Glomerular visceral epithelial cell (primary cell): ENCODE measurements around the gene RECK.
A peak's percentile ranks its signal among the peaks of the same experiment; 100 is the strongest.
"Not testable (repeated sequence)": the region's sequence is repeated elsewhere in the genome, so short reads cannot be mapped to it uniquely, and the experiment has no call there.

Experiments
- DNase-seq: peaks from one replicate; pipeline ENCODE4 v3.0.0-alpha.2; 2016; ENCODE audit errors: extremely low spot score

Gene RECK

GRCh38 chr9:36118201-36118600 is 81.5 kb downstream of the RECK start:
- DNase-seq: no peak

DNA sequence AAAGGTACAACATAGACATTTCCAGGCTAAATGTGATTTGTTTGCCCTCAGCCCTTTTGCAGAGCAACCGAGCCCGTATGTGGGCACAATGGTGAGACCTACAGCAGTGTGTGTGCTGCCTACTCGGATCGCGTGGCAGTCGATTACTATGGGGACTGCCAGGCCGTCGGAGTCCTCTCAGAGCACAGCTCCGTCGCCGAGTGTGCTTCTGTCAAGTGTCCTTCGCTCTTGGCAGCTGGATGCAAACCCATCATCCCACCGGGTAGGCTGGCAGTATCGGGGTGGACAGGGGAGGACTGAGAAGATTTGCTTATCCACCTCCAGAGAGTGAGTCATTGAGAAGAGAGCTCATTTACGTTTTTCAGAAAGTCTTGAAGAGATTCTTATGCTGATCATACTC is 82.0 kb downstream of the RECK start:
- DNase-seq: no peak

GRCh38 chr9:36119476-36119875 is 82.8 kb downstream of the RECK start:
- no peak for DNase-seq

DNA sequence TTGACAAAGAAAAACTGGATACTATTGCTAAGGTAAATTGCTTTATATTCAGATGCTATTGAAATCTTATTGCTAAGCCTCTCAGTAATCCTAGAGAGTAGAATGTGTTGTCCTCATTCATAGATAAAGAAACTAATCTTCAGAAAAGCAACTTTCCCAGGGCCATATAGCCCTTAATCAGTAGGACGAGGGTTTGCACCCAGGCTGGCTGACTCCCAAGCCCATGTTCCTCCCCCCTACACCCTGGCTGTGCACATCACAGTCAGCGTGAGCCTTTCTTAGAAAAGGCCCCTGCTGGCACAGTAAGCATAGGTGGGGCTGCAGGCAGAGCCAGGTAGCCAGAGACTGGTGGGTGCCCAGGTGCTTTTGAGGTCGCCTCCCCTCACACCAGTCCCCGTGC is 84.0 kb downstream of the RECK start:
- no peak for DNase-seq

GRCh38 chr9:36121971-36122370 is 85.3 kb downstream of the RECK start:
- no peak for DNase-seq

GRCh38 chr9:36123515-36123914 is 86.8 kb downstream of the RECK start:
- DNase-seq: no peak

DNA sequence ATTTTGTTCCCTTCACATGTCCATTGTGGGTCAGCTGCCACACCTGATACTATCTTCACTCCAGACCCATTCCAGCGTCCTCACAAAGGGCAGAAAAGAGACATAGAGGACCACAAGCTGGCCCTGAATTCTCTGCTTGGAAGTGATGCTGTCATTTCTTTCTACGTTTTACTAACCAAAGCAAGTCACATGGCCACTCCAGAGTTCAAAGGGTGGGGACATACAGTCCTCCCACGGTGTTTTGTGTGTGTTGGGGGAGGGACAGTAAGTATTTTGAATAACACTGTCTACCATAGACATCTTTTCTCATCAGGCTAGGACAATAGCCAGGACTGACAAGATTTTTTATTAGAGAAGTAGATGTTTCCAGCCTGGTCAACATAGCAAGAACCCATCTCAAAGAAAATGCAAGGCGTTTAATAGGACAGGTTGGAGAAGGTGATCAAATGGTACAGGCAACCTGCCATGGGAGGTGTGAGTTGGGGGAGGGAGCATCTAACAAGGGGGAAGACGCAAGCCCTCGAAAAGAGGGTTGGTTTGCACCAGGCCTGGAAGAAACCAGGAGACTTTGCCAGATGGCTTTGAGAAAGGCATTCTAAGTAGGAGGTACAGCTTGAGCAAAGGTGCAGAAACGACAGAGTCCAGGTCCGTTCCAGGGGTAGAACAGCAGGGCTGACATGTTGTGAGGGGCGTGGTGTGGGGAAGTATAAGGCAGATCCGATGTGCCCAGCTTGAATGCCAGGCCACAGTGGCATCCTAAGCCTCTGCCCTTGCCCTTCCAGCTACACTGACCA is 88.5 kb downstream of the RECK start:
- DNase-seq: no peak

DNA sequence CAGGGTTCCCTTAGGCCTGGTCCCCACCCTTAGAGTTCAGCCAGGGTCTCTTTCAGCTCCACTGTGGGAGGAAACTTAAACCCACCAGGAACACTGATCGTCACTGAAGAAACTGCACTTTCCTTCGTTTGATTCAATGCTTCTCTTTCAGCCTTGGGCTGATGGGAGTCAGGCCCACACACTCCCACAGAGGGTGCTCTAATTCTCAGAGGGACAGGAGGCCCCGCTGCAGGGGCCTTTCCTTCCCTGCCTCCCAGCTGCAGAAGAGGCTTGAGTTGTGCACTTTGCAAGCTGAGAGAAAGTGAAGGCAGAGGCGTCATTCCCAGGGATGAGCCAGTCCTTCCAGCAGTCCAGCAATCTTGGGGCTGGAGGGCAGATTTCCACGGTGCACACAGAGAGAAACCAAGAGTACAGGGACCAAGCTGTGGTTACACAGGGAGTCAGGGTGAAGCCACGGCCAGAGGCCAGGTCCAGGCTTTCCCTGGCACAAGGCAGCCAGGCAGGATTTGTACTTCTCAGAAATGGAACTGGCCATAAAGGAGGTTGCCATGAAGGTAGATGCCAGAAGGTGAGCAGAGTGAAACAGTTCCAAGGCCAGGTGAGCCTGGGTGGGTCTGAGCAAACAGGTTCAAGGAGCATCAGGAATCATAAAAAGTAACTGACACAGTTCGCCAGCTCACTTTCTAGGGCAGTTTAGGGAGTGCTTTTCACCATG is 89.5 kb downstream of the RECK start:
- no peak for DNase-seq

GRCh38 chr9:36127652-36128244 is 91.0 kb downstream of the RECK start:
- DNase-seq: no peak

GRCh38 chr9:36128349-36128748 is 91.6 kb downstream of the RECK start:
- no peak for DNase-seq

- no peak for DNase-seq
These were observed 92.4 kb downstream of the RECK start for GRCh38 chr9:36129139-36129538.

- not testable (repeated sequence) for DNase-seq
These were observed 95.0 kb downstream of the RECK start for GRCh38 chr9:36131666-36132065.

- no peak for DNase-seq
These were observed 95.4 kb downstream of the RECK start for GRCh38 chr9:36132086-36132485.

DNA sequence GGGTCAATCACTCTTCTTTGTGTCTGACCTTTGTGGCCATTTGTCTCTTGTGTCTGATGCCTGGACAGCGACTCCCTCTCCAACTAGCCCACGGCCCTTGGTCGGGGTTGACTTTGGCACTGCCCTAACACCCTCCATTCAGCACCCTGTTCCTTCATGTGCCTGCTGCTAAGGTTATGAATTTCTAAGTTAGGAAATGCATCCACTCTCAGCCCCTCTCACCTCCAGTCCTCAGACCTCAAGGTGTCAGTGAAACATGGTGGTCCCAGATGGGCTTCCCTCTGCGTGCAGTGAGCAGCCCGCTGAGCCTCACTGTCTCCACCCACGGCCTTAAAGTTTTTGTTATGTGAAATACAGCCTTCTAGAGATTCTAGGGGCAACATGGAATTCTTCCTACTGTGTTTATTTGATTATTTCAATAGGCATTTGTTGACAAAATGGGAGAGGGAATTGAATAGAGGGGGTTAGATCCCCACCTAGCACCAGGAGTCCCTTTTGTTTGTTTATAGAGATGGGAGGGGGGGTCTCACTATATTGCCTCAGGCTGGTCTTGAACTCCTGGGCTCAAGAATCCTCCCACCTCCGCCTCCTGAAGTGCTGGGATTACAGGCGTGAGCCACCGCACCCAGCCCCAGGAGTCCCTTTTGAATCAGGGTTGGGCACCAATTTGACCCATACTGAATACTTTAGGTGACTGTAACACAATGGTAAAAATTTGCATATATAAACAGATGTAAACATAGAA is 98.2 kb downstream of the RECK start:
- DNase-seq: no peak

DNA sequence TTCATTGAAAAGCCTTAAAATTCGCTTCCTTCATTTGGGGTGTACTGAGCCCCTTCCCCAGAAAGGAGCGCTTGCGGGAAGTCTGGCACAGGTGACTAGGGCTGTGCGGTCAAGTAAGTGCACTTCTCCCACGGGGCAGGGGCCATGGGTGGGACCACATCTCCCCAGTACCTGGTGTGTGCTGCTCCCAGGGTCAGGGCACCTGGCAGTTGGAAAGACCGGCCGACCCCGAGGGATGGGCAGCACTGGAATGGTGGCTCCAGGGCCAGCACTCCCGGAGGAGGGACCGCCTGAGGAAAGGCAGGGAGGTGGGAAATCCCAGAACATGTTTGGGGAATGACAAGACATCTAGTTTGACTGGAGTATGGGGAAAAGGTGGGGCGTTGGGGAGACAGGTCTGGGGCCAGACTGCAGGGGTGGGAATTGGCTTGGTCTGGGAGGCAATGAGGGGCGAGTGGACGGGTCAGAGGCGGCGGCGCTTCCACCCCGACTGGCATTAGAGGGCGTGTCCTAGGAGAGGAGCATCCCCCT is 99.1 kb downstream of the RECK start:
- DNase-seq: no peak

GRCh38 chr9:36136272-36136893 is 99.7 kb downstream of the RECK start, which contains the start of gene GLIPR2:
Gene GLIPR2, plus strand, starts transcription at chr9:36136733. Its CDS starts 46 bp downstream, at chr9:36136779.
- peak; percentile 85 for DNase-seq

DNA sequence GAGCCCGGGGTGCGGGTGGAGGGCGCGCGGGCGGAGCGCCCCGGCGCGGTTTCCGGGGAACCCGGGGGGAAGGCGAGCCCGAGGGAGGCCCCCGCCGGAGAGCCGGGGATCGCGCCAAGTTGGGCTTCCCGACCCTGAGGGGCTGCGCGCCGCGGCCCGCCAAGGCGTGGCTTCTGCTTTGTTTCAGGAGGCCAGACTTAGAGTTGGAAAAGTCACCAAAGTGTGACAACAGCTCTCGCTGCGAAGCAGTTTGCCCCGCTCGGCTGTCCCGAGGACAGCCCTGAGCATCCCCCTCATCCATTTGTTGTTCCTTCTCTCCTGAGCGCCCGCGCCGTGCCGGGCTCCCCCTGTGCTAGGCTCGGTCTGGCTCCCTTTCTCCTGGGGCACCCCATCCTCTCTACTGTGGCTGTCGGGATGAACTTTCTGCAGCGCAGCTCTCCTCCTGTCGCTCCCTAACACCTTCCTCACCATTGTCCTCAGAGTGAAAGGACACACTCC is 100.2 kb downstream of the RECK start:
- no peak for DNase-seq

- DNase-seq: no peak
These were observed 100.8 kb downstream of the RECK start for GRCh38 chr9:36137392-36138004.

DNA sequence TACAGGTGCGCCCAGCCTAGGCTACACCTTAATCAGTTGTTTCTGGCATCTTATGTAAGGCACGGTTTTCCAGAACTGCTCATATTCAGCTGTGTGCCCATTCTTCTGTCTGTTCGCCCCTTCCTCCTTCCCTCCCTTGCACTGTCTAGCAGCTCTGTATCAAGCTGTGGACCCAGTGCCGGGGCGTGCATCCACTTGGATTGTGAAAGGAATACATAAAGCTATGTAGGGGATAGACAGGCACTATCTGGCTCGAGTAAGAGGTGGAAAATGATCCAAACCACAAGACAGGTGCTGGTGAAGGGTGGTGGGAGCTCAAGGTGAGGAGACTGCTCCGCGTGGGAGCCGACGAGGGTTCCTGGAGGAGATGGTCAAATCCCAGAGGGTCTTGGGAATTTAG is 101.8 kb downstream of the RECK start:
- DNase-seq: no peak

- DNase-seq: no peak
These were observed 102.2 kb downstream of the RECK start for GRCh38 chr9:36138901-36139300.
